NCI-H187 treated with DMSO at 0.1 percent for 48 hours (cell line): ENCODE data around the gene SUMO4.
"Not testable (repeated sequence)": the region's sequence is repeated elsewhere in the genome, so short reads cannot be mapped to it uniquely, and the experiment has no call there.

Experiments
- DNase-seq: peaks from one replicate; lab custom pipeline; 2025; lab: John Stamatoyannopoulos, UW

Gene SUMO4

GRCh38 chr6:149431905-149432775 is 32.1 kb downstream of the SUMO4 start:
- DNase-seq: peak; percentile 35

DNA sequence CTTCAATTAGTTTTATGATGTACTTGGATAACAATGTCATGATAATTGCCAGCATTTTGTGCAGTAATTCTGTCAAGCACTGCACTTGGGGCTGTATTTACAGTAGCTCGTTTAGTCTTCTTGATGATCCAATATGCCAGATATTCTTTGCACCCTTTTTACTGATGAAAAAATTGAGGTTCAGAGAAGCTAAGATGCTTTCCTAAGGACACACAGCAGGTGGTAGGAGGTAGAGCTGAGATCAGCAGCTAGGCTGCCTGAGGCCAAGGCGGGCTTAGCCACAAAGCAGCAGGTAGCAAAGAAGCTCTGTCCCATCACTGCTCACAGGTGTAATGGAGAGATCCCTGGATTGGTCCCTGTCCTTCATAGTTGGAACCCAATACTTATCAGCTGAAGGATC is 33.3 kb downstream of the SUMO4 start:
- no peak for DNase-seq

DNA sequence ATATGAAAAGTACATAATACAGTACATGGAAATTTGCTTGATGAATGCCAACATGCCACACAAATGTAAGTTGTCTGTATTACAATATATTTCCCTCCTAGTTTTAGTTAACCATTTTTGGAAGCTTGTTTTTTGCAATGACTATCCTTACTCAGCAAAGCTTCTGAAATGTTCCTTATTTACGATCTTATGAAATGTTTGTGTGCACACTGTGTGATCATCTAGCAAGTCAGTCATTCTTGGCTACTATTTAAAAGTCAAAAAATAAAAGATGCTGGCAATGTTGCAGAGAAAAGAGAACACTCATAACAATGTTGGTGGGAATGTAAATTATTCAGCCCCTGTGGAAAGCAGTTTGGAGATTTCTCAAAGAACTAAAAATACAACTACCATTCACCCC is 33.8 kb downstream of the SUMO4 start:
- no peak for DNase-seq

- no peak for DNase-seq
Observed at GRCh38 chr6:149435919-149436586, 36.0 kb downstream of the SUMO4 start.

DNA sequence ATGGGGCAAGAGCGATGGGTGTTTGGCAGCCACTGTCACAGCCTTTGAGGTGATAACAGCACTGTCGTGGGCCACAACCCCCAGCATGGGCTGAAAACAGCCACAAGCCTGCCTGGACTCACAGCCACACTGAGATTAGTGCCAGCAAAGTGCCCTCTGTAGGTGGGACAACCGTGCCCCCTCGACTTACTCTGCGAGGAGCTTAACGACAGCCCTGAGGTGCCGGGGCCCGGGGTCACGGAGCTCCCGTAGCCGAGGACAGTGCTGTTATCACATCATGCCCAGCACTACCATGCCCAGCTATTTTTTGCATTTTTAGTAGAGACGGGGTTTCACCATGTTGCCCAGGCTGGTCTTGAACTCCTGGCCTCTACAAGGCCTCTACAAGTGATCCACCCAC is 36.6 kb downstream of the SUMO4 start:
- no peak for DNase-seq

GRCh38 chr6:149437212-149437611 is 37.1 kb downstream of the SUMO4 start:
- DNase-seq: no peak

DNA sequence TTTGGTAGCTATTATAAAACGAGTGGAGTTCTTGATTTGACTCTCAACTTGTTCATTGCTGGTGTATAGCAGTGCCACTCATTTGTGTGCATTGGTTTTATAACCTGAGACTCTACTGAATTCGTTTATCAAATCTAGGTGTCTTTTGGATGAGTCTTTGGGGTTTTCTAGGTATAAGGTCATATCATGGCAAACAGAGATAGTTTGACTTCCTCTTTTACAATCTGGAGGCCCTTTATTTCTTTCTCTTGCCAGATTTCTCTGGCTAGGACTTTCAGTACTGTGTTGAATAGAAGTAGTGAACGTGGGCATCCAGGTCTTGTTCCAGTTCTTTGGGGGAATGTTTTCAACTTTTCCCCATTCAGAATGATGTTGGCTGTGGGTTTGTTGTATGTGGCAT is 38.8 kb downstream of the SUMO4 start:
- no peak for DNase-seq

DNA sequence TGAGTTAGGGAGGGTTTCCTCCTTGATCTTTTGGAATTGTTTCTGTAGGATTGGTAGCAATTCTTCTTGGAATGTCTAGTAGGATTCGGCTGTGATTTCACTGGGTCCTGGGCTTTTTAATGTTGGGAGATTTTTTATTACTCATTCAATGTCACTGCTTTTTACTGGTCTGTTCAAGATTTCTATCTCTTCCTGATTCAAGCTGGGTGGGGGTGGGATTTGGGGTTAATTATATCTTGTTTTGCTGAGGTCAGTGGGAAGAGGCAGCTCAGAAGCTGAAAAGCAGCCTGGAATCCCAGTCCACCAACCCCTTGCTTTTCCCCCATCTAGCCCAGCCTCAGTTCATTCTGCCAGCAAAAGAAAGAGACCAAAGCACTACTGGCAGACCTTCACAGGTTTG is 39.6 kb downstream of the SUMO4 start:
- no peak for DNase-seq

- no peak for DNase-seq
Observed at GRCh38 chr6:149440735-149441671, 40.9 kb downstream of the SUMO4 start.

GRCh38 chr6:149441740-149442139 is 41.7 kb downstream of the SUMO4 start:
- no peak for DNase-seq

DNA sequence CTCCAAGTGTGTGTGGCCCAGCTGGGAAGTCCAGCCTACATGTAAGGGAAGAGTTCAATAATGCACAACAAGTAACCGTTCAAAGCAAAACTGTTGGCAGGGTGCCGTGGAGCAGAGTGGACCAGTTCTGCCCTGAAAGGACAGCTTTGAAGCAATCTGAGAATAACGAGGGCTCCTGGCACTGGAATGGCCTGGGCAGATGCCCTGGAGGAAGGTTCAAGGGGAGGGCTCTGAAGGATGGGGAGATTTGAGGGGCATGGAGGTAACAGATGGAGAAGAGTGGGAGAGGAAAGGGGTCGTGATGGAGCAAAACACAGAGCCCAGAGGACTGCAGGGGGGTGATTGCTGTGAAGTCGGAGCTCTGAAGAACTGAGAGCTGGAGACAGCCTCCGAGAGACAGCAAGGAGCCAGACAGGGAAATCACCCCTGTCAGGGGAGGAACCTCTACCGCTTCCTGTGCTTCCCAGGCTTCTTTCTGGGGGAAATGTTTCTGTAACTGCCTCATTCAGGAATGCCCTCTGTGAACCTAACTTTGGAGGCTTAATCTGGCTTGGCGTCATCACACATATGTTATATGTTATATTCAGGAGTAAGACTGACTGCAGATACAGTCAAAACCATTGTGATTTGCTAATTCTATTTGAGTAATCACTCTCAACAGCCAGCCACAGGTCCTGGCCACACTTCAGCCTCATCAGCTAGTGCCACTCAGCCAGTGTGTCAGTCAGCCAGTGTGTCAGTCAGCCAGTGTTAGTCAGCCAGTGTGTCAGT is 43.5 kb downstream of the SUMO4 start:
- no peak for DNase-seq

DNA sequence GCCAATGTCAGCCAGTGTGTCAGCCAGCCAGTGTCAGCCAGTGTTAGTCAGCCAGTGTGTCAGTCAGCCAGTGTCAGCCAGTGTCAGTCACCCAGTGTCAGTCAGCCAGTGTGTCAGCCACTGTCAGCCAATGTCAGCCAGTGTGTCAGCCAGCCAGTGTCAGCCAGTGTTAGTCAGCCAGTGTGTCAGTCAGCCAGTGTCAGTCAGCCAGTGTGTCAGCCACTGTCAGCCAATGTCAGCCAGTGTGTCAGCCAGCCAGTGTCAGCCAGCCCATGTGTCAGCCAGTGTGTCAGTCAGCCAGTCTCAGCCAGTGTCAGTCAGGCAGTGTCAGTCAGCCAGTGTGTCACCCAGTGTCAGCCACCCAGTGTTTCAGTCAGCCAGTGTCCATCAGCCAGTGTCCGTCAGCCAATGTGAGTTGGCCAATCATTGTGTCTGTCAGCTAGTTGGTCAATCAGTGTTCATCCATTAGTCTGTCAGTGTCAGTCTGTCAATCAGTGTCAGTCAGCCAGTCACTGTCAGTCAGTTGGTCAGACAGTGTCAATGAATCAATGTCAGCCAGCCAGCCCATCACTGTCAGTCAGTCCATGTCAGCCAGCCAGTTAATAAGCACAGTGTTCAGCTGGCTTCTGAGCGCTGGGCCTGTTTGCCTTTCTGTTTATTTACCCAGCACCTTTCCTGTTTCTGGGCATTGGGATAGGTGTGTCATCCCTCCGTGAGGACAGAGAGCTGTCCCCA is 44.5 kb downstream of the SUMO4 start:
- DNase-seq: not testable (repeated sequence)

GRCh38 chr6:149445095-149445466 is 45.0 kb downstream of the SUMO4 start:
- no peak for DNase-seq

DNA sequence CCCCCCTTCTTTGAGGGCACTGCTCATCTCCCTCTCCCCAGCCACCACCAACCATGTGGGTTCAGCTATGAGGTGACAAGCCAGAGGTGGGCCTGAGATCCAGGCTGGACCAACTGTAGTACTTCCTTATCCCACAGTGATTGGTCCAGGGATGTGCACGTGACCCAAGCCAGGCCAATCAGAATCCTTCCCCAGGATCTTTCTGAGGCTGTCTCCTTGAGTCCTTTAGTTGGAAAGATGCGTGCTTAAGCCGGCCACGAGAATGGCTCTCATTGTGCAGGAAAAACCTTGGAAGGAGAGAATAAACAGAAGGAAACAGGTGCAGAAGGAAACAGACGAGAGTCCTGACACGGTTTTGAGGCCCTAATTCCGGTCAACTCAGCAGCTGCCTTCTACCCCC is 45.5 kb downstream of the SUMO4 start:
- no peak for DNase-seq

DNA sequence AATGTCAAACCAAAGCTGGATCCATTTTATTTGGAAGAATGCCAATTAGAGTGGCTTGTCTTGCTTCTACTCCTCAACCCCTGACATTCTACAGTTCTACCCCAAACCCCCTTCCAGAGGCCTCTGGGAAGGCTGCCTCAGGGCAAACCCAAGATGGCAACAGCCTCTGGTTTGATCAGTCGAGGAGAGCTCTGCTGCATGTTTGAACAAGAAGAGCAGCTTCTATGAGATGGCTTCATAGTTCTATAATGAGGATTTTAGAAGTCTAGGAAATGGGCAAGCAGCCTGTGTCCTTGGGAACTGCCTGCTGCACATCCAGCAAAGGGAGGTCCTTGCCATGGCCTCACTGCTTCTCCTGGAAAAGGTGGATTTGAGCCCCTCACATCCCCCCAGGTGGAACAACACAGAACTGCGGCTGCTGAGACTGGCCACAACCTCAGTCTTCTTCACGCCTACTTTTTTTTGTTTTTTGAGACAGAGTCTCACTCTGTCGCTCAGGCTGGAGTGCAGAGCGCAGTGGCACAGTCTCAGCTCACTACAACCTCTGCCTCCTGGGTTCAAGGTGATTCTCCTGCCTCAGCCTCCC is 46.8 kb downstream of the SUMO4 start:
- no peak for DNase-seq

GRCh38 chr6:149448821-149449453 is 48.9 kb downstream of the SUMO4 start:
- DNase-seq: no peak

DNA sequence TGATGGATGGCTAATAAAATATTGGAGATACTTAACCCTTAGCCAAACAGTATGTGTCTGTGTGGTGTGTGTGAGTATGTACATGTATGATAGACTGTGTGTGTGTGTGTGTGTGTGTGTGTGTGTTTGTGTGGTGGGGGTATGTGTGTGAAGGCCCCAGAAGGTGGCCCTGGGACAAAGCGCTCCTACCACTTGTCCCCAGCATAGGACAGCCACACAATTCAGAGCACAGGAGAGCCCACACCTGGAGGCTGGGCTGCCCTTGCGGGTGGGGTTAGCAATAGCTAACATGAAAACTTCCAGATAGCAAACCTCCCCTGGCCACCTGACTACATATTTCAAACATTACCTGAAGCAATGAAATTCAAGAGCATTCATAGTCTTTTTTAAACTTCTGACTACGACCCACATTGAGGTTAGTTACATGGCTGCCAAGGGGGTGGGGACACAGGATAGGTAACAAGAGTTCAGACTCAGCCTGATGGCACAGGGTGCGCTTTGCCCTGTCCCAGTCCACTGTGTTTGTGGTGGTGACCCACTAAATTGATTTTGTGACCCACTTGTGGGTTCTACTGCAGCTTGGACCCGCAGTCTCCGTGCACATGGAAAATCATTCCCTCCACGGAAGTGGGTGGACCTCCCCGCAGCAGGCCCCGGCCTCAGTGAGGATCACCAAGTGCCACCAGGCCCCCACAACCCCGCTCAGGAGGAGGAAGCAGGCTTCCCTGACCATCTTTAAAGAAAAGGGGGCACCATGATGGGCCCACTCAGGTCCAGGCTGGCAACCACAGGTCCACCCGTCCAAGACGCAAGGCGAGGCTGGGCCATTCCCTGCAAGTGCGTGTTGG is 50.0 kb downstream of the SUMO4 start:
- no peak for DNase-seq
